Caco-2 (cell line): ENCODE measurements around the gene P2RY6. TPM values are rescaled to one million over a fixed set of nuclear protein-coding genes. Genes with fewer than 3 reads are reported as not detected.

Source experiments
- BruUV-seq: library from RNA; stranded (reverse); fragments of 400-500 nt; replicated peaks from 2 replicates; lab custom pipeline; 2021; lab: Mats Ljungman, UMichigan
- CTCF ChIA-PET: fragments of 300-600 bp; sonication (Branson Sonifier 250); formaldehyde crosslinking; loops from one replicate; lab custom pipeline; 2022; ENCODE audit warnings: antibody characterized with exemption; lab: Charles Lee
- POLR2A ChIA-PET: fragments of 300-600 bp; sonication (Branson Sonifier 250); formaldehyde crosslinking; loops from one replicate; lab custom pipeline; 2022; ENCODE audit warnings: antibody characterized with exemption; lab: Charles Lee
- DNase-seq, 2 experiments: peaks; one replicate each; pipeline versions ENCODE4 v3.0.0 to v3.0.0-alpha.2; 2020 to 2022
- H3K27me3 ChIP-seq: replicated peaks from 2 replicates; pipeline ENCODE4 v1.6.0; 2011; ENCODE audit warnings: low read length; ENCODE audit not compliant: control insufficient read depth, insufficient read depth
- H3K36me3 ChIP-seq: 2 replicates; pipeline ENCODE4 v1.5.1; 2011; ENCODE audit warnings: low read length; ENCODE audit not compliant: control insufficient read depth, insufficient read depth
- H3K4me1 ChIP-seq: fragments of 250-450 bp; sonication (Bioruptor Pico); 2 replicates; pipeline ENCODE4 v1.5.1; 2020; ENCODE audit warnings: mild to moderate bottlenecking
- H3K4me3 ChIP-seq: 2 replicates; pipeline ENCODE4 v1.5.1; 2011; ENCODE audit warnings: low read depth, mild to moderate bottlenecking, control low read depth, low read length
- H3K9me3 ChIP-seq: fragments of 250-450 bp; sonication (Bioruptor Pico); 2 replicates; pipeline ENCODE4 v1.5.1; 2020; ENCODE audit warnings: mild to moderate bottlenecking, moderate library complexity
- H3K27ac Mint-ChIP-seq: one replicate; pipeline ENCODE4 v1.8.0; 2022; ENCODE audit warnings: mixed read lengths; ENCODE audit not compliant: unreplicated experiment
- H3K27me3 Mint-ChIP-seq: one replicate; pipeline ENCODE4 v1.8.0; 2022; ENCODE audit warnings: mixed read lengths; ENCODE audit not compliant: insufficient read depth, unreplicated experiment
- H3K36me3 Mint-ChIP-seq: one replicate; pipeline ENCODE4 v1.8.0; 2022; ENCODE audit warnings: mild to moderate bottlenecking, mixed read lengths; ENCODE audit not compliant: insufficient read depth, unreplicated experiment
- H3K4me1 Mint-ChIP-seq: one replicate; pipeline ENCODE4 v1.8.0; 2022; ENCODE audit warnings: low read depth, mixed read lengths; ENCODE audit not compliant: unreplicated experiment
- H3K4me3 Mint-ChIP-seq: one replicate; pipeline ENCODE4 v1.8.0; 2022; ENCODE audit warnings: mild to moderate bottlenecking, moderate library complexity, mixed read lengths; ENCODE audit not compliant: unreplicated experiment
- H3K9me3 Mint-ChIP-seq: one replicate; pipeline ENCODE4 v1.8.0; 2022; ENCODE audit warnings: mixed read lengths; ENCODE audit not compliant: unreplicated experiment
- intact Hi-C: fragments of 100-400 bp; cut with micrococcal nuclease; formaldehyde crosslinking; loops from one replicate; pipeline ENCODE4 v1.10.0; 2022; ENCODE audit not compliant: unreplicated experiment
- total RNA-seq: library from RNA; stranded (reverse); gene quantifications from 2 replicates; pipeline ENCODE4 v1.2.3, GENCODE V29; 2022
- TF ChIP-seq, protein P1 (sequence below), 2 experiments: fragments of 200-600 bp in 1 of 2; IDR thresholded peaks; 1 replicate in 1 of 2; 2 replicates in 1 of 2; pipeline versions ENCODE4 v1.5.1 to v1.8.0; 2011 to 2022; ENCODE audit warnings: antibody characterized with exemption in 1 of 2, control low read depth in 1 of 2, inconsistent platforms in 1 of 2, low read depth in 1 of 2, low read length in 1 of 2, mild to moderate bottlenecking in 1 of 2, moderate library complexity in 1 of 2; ENCODE audit not compliant: insufficient read depth in 1 of 2, severe bottlenecking in 1 of 2, unreplicated experiment in 1 of 2

Gene P2RY6
- total RNA-seq, 1 experiment from 2014 or later = 55.7 TPM

DNA sequence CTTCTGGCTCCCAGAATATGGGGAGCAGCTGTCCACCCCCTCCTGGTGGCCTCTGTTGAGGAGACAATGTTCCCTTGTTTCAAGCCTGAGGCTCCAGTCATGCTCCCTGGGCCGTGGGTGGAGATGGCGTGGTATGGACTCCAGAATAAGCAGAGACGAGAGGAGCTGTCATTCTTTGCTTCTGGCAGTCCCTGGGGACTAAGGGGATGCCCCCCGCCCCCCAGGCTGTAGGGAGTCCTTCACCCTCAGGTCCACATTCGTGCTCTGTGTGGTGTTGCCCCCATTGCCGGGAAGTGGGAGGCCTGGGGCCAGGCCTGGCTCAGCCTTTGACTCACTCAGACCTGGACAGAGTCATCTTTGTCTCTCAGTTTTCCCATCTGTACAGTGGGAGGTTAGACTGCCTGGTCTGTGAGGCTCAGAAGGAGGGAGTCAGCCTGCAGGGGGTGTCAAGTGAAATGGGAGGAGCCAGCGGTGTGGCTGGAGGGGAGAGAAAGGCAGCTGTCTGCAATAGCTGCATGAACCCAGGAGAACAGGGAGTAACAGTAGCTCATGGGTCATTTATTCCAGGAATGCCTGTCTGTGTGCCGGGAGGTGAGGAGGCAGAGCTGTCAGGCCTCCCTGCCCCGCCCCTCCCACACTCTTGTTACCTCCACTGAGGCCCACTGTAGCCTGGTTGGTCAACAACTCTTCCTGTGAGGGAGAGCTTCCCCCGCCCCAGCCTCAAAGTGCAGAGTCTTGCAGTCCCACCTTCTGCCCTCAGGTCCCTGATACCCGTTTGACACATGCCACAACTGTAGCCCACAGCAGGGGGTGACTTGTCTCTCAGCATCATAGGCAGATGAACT lies 42.2 kb downstream of the P2RY6 start:
- TF ChIP-seq, protein P1, sequence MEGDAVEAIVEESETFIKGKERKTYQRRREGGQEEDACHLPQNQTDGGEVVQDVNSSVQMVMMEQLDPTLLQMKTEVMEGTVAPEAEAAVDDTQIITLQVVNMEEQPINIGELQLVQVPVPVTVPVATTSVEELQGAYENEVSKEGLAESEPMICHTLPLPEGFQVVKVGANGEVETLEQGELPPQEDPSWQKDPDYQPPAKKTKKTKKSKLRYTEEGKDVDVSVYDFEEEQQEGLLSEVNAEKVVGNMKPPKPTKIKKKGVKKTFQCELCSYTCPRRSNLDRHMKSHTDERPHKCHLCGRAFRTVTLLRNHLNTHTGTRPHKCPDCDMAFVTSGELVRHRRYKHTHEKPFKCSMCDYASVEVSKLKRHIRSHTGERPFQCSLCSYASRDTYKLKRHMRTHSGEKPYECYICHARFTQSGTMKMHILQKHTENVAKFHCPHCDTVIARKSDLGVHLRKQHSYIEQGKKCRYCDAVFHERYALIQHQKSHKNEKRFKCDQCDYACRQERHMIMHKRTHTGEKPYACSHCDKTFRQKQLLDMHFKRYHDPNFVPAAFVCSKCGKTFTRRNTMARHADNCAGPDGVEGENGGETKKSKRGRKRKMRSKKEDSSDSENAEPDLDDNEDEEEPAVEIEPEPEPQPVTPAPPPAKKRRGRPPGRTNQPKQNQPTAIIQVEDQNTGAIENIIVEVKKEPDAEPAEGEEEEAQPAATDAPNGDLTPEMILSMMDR (IDR thresholded peaks at IDR 0.05; ENCODE audit: insufficient read depth in 1 of 2, low read depth in 1 of 2, low read length in 1 of 2, severe bottlenecking in 1 of 2, unreplicated experiment in 1 of 2) = no peak
- Histone ChIP-seq H3K9me3 (no peaks in the 10 kb centered on the region), H3K27me3 (no peaks in the 10 kb centered on the region), H3K4me1 (peaks cover 51% of the 10 kb centered on the region), H3K4me3 (no peak overlapping the region), H3K36me3 (no peaks in the 10 kb centered on the region; the same call in 1 of the 2 replicates)
- ChIA-PET POLR2A (interaction anchor here (0.6 to 1.4 kb wide), 8 partner anchors 9 to 505 kb away, joined by 3 to 17 read pairs (median 4); no protein-coding TSS in a partner anchor), CTCF (interaction anchor here (0.8 to 3.0 kb wide), 12 partner anchors 9 to 79 kb away, joined by 3 to 51 read pairs (median 4); no protein-coding TSS in a partner anchor)
- BruUV-seq = no TSS peak
- Mint-ChIP-seq H3K4me1 (peaks cover 32% of the 10 kb centered on the region), H3K27ac (peak overlapping the region; percentile 35), H3K36me3 (peaks cover 44% of the 10 kb centered on the region), H3K27me3 (no peaks in the 10 kb centered on the region), H3K4me3 (peak overlapping the region; percentile 4), H3K9me3 (no peaks in the 10 kb centered on the region)
- intact Hi-C loops = no loop called here
- peak; percentile 88 to 93 for DNase-seq

- DNase-seq = no peak
- peaks cover 23% of the 10 kb centered on the region for H3K4me1 Mint-ChIP-seq
- CTCF ChIA-PET = interaction anchor here (1.2 to 3.0 kb wide), 7 partner anchors 12 to 78 kb away, joined by 3 to 51 read pairs (median 12); no protein-coding TSS in a partner anchor
- H3K4me1 ChIP-seq = peaks cover 43% of the 10 kb centered on the region
- H3K4me3 ChIP-seq = no peak overlapping the region
- H3K27me3 ChIP-seq = no peaks in the 10 kb centered on the region
- intact Hi-C loops = no loop called here
- H3K27me3 Mint-ChIP-seq = no peaks in the 10 kb centered on the region
- peaks cover 42% of the 10 kb centered on the region for H3K36me3 Mint-ChIP-seq
- no peaks in the 10 kb centered on the region; the same call in 1 of the 2 replicates for H3K36me3 ChIP-seq
- no peaks in the 10 kb centered on the region for H3K9me3 ChIP-seq
- TF ChIP-seq, protein P1 (IDR thresholded peaks at IDR 0.05; ENCODE audit: insufficient read depth in 1 of 2, low read depth in 1 of 2, low read length in 1 of 2, severe bottlenecking in 1 of 2, unreplicated experiment in 1 of 2) = no peak
- no peak overlapping the region for H3K4me3 Mint-ChIP-seq
- BruUV-seq = no TSS peak
- H3K27ac Mint-ChIP-seq = peak overlapping the region; percentile 35
- H3K9me3 Mint-ChIP-seq = no peaks in the 10 kb centered on the region
- POLR2A ChIA-PET = interaction anchor here (0.6 to 1.4 kb wide), 5 partner anchors 8 to 96 kb away, joined by 3 to 17 read pairs (median 4); no protein-coding TSS in a partner anchor
These were observed 43.3 kb downstream of the P2RY6 start for GRCh38 chr11:73315293-73316020.

GRCh38 chr11:73316422-73316821 lies 44.3 kb downstream of the P2RY6 start:
- no peaks in the 10 kb centered on the region for H3K27me3 Mint-ChIP-seq
- no peaks in the 10 kb centered on the region for H3K9me3 Mint-ChIP-seq
- H3K27ac Mint-ChIP-seq = peak overlapping the region; percentile 1
- H3K36me3 Mint-ChIP-seq = peaks cover 49% of the 10 kb centered on the region
- Histone ChIP-seq H3K36me3 (peaks cover 2% of the 10 kb centered on the region; the same call in 1 of the 2 replicates), H3K4me3 (no peak overlapping the region), H3K4me1 (peaks cover 40% of the 10 kb centered on the region), H3K9me3 (no peaks in the 10 kb centered on the region), H3K27me3 (no peaks in the 10 kb centered on the region)
- POLR2A ChIA-PET = interaction anchor here (0.5 kb wide), 1 partner anchor 527 kb away, joined by 3 read pairs; no protein-coding TSS in a partner anchor
- peaks cover 23% of the 10 kb centered on the region for H3K4me1 Mint-ChIP-seq
- no TSS peak for BruUV-seq
- DNase-seq = no peak
- TF ChIP-seq, protein P1 (IDR thresholded peaks at IDR 0.05; ENCODE audit: insufficient read depth in 1 of 2, low read depth in 1 of 2, low read length in 1 of 2, severe bottlenecking in 1 of 2, unreplicated experiment in 1 of 2) = no peak
- H3K4me3 Mint-ChIP-seq = no peak overlapping the region
- CTCF ChIA-PET = interaction anchor here (1.4 to 2.9 kb wide), 3 partner anchors 9 to 35 kb away, joined by 3 to 51 read pairs (median 18); no protein-coding TSS in a partner anchor
- intact Hi-C loops = no loop called here
